HG03103 (cell line): ENCODE measurements around the gene EOMES.
"Not testable (repeated sequence)": the region's sequence is repeated elsewhere in the genome, so short reads cannot be mapped to it uniquely, and the experiment has no call there.

ENCODE experiments used
- ATAC-seq: cut with Tn5 transposase; IDR thresholded peaks from one replicate; pipeline ENCODE4 v1.9.1; 2021; ENCODE audit warnings: low read depth; ENCODE audit not compliant: unreplicated experiment

EOMES gene

DNA sequence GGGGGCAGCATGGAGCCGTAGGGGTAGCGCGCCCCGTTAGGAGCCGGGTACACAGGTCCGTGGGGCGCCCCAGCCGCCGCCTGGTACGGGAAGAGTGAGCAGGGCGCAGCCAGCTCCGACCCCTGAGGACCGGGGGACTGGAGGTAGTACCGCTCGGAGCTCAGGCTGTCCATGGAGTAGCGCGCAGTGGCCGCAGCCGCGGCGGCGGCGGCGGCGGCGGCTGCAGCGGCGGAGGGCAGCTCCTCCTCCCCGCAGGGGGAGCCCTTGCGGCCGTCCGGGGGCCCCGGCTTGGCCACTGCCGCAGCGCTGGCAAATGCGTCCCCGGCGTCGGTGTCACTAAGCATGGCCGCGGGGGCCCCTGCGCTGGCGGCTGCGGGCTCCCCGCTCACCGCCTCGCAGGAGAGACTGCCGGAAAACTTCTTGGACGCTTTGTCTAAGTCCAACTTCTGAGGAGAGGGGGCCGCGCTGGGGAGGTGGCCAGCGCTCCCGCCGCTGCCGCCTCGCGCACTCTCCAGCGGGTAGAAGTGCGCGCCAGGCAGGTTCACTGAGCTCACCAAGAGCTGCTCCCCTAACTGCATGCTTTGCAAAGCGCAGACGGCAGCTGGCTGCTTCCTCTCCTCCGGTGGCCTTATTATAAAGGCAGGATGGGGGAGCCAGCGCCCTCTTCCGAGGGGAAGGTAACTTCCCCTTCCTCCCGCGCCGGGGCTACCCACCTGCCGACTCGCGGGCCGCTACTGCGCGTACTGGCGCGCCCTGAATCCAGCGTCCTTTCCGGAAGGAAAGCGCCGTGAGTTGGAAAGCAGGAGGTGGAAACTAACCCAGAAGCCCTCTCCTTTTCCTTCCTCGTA, at the start of gene EOMES:
Gene EOMES, minus strand, starts transcription at position 607 of the 848 bp plus-strand sequence. Its CDS starts 29 bp downstream, at position 578.
- ATAC-seq, result peak; percentile 62

- not testable (repeated sequence) for ATAC-seq
These were observed 48.3 kb upstream of the EOMES start for GRCh38 chr3:27770384-27770783.

GRCh38 chr3:27767000-27767399, 44.9 kb upstream of the EOMES start:
- no peak for ATAC-seq

DNA sequence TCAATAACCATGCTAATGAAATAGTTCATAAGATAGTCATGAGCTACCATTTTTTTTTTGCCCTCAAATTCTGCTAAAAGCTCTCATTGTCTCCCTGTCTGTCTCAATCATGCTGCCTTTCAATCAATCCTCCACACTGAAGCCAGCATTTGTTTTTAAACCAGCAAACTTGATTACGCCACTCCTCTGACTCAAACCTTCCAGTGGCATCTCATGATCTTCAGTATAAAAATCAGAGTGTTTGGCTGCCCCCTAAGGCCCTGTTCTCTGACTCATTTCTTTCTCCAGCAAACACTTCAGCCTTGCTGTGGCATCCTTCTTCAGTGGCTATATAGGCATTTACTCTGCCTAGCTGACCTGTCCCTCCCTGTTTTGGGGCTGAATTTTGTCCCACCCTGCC, 36.0 kb upstream of the EOMES start:
- no peak for ATAC-seq

GRCh38 chr3:27756877-27757276, 34.8 kb upstream of the EOMES start:
- no peak for ATAC-seq

DNA sequence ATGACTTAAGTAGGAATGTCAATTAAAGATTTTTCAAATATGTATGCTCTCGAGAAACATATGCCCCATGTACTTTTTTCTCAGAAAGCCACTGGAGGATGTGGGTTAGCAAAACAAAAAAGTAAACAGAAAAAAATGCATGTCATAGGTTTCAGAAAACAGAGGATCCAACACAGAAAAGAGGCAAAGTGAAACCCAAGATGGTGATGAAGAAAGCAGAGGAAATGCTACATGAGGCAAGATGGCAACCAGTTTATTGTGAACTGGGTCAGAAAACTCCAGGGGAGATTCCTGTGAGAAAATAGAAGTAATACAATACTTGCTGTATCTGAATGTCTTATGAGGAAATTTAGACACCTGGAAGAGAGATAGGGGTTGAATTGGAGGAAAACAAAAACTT, 30.8 kb upstream of the EOMES start:
- ATAC-seq, result no peak

GRCh38 chr3:27749643-27750042, 27.5 kb upstream of the EOMES start:
- no peak for ATAC-seq

GRCh38 chr3:27746838-27747237, 24.7 kb upstream of the EOMES start:
- ATAC-seq, result no peak

GRCh38 chr3:27740854-27741253, 18.7 kb upstream of the EOMES start:
- ATAC-seq, result no peak

GRCh38 chr3:27737091-27737490, 15.0 kb upstream of the EOMES start:
- ATAC-seq, result no peak

DNA sequence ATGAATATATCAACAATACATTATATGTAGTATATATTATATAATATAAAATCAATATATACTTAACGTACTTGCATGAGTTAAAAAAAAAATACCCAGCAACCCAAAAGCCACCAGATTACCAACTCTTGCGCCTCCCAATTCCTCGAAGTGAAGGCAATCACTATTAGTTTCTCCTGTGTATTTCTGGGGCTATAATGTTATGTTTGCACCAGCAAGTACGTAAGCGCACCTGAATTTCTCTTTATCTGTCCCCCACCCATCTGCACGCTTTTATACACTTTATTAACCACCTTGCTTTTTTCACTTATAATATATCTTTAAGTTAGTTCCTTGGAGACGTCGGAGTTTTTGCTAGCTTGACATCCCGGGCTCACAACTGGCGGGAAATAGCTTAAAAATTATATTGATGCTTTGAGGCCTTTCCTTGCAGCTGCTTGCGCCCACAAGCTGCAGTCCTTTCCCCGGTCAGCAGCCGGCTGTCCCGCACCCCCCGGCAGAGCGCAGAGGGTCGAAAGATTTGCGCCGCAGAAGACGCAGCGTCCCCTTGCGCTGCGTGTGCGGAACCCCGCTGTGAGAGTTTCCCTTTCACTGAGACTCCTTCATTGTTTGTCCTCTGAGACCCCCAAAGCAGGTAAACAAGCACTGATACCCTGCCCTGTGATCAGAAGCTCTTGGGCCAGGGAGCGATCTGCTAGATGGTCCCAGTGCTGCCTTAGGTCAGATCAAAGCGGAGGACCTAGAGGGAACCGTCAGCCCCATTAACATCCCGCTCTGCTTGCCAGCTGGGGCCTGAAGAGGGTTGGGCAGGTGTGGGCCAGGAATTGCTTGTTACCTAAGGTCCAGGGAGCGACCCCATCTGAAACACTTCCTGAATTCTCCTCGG, 8.9 kb upstream of the EOMES start:
- ATAC-seq, result no peak

- ATAC-seq, result no peak
These were observed 7.9 kb upstream of the EOMES start for GRCh38 chr3:27729748-27730611.

DNA sequence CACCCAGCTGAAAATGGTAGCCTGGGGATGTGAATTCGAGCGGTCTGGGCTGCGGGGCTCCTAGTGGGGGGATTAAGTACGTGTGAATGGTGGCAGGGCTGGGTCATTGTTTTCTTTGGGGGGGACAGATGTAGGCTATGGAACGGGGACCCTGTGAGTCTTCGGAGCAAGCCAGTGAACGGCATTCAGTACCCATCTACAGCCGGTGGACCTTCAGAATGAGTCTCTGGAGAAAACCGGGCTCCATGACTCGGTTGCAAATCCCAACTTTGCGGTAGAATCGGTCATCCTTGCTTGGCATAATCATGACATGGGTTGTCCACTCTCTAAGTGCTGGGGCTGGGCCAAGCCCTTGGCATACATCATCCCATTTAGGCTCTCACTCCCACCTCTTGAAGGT, 7.2 kb upstream of the EOMES start:
- ATAC-seq, result no peak

- no peak for ATAC-seq
These were observed 6.3 kb upstream of the EOMES start for GRCh38 chr3:27728195-27729087.

GRCh38 chr3:27726240-27726639, 4.1 kb upstream of the EOMES start:
- ATAC-seq, result no peak

GRCh38 chr3:27724459-27725197, 2.5 kb upstream of the EOMES start:
- no peak for ATAC-seq

GRCh38 chr3:27723815-27724458, 1.8 kb upstream of the EOMES start:
- no peak for ATAC-seq

GRCh38 chr3:27723456-27723814, 1.3 kb upstream of the EOMES start:
- ATAC-seq, result no peak
